DND-41 (cell line): Measurements from ENCODE around the gene TRPT1.

Source experiments
- ATAC-seq: fragments of 200-7000 bp; cut with Tn5 transposase; 3 replicates; pipeline ENCODE4 v1.9.1; 2021; ENCODE audit warnings: low read depth; ENCODE audit not compliant: insufficient read depth
- DNase-seq: peaks from one replicate; pipeline ENCODE4 v3.0.0-alpha.2; 2020
- H2AFZ ChIP-seq: 2 replicates; pipeline ENCODE4 v1.6.0; 2012; ENCODE audit warnings: low read depth, low read length
- H3K27ac ChIP-seq: 2 replicates; pipeline ENCODE4 v1.5.1; 2012; ENCODE audit warnings: low read length, inconsistent platforms
- H3K27me3 ChIP-seq: fragments of 200-600 bp; sonication (generic); 2 replicates; pipeline ENCODE4 v1.6.0; 2012; ENCODE audit warnings: low read length, mild to moderate bottlenecking, inconsistent platforms; ENCODE audit not compliant: insufficient read depth, poor library complexity
- H3K36me3 ChIP-seq: 2 replicates; pipeline ENCODE4 v1.5.1; 2012; ENCODE audit warnings: low read length, inconsistent platforms; ENCODE audit not compliant: insufficient read depth
- H3K4me1 ChIP-seq: 2 replicates; pipeline ENCODE4 v1.5.1; 2012; ENCODE audit warnings: mild to moderate bottlenecking, low read length; ENCODE audit not compliant: insufficient read depth
- H3K4me2 ChIP-seq: 2 replicates; pipeline ENCODE4 v1.6.0; 2012; ENCODE audit warnings: mild to moderate bottlenecking, moderate library complexity, low read length, inconsistent platforms; ENCODE audit not compliant: insufficient read depth
- H3K4me3 ChIP-seq, 2 experiments: fragments of 200-600 bp in 1 of 2; shearing (Covaris generic) in 1 of 2; 2 replicates each; pipeline ENCODE4 v1.5.1; 2012 to 2016; ENCODE audit warnings: inconsistent platforms in 2 of 2, low read length in 2 of 2, mild to moderate bottlenecking in 2 of 2, low read depth in 1 of 2, moderate library complexity in 1 of 2
- H3K79me2 ChIP-seq: 2 replicates; pipeline ENCODE4 v1.6.0; 2012; ENCODE audit warnings: low read length, inconsistent platforms; ENCODE audit not compliant: insufficient read depth
- H3K9ac ChIP-seq: 2 replicates; pipeline ENCODE4 v1.6.0; 2012; ENCODE audit warnings: low read depth, mild to moderate bottlenecking, inconsistent platforms, low read length, moderate library complexity
- H3K9me3 ChIP-seq: 2 replicates; pipeline ENCODE4 v1.5.1; 2012; ENCODE audit warnings: low read length, moderate library complexity, mild to moderate bottlenecking, inconsistent platforms; ENCODE audit not compliant: insufficient read depth, severe bottlenecking
- H4K20me1 ChIP-seq: 2 replicates; pipeline ENCODE4 v1.6.0; 2012; ENCODE audit warnings: low read length; ENCODE audit not compliant: insufficient read depth
- CTCF ChIP-seq: IDR thresholded peaks from 2 replicates; pipeline ENCODE4 v1.5.1; 2012; ENCODE audit warnings: borderline replicate concordance, low read length, moderate library complexity, mild to moderate bottlenecking; ENCODE audit not compliant: poor library complexity, severe bottlenecking; ENCODE audit errors: extremely low read depth
- EZH2 ChIP-seq: IDR thresholded peaks from 3 replicates; pipeline ENCODE4 v1.6.1; 2012; ENCODE audit warnings: borderline replicate concordance, low read depth, mild to moderate bottlenecking, moderate library complexity, low read length, inconsistent platforms; ENCODE audit not compliant: severe bottlenecking

TRPT1 gene

GRCh38 chr11:64226507-64227051 is 593 bp upstream of the TRPT1 start:
- Histone ChIP-seq H3K9me3 (no peaks in the 10 kb centered on the region), H3K4me3 (peak overlapping the region; percentile 60 to 81; a peak in 3 of 4 replicates), H3K27me3 (no peaks in the 10 kb centered on the region), H2AFZ (peak overlapping the region; percentile 67), H3K9ac (peak overlapping the region; percentile 75), H3K79me2 (peaks cover 37% of the 10 kb centered on the region), H3K4me1 (peaks cover 63% of the 10 kb centered on the region), H4K20me1 (peaks cover 7% of the 10 kb centered on the region), H3K27ac (peak overlapping the region; percentile 81), H3K4me2 (peak overlapping the region; percentile 96), H3K36me3 (peaks cover 30% of the 10 kb centered on the region)
- ATAC-seq: peak; percentile 54
- peak; percentile 79 for DNase-seq
- TF ChIP-seq EZH2: no peak
- TF ChIP-seq CTCF: no peak

- peak overlapping the region; percentile 60 to 81 for H3K4me3 ChIP-seq
- H3K79me2 ChIP-seq: peaks cover 37% of the 10 kb centered on the region
- H4K20me1 ChIP-seq: peaks cover 11% of the 10 kb centered on the region
- H3K9me3 ChIP-seq: no peaks in the 10 kb centered on the region
- H3K27ac ChIP-seq: peak overlapping the region; percentile 91
- peak overlapping the region; percentile 75 for H3K9ac ChIP-seq
- DNase-seq: no peak
- peaks cover 44% of the 10 kb centered on the region for H3K36me3 ChIP-seq
- TF ChIP-seq CTCF (no peak), EZH2 (no peak)
- H3K4me2 ChIP-seq: peak overlapping the region; percentile 96
- no peaks in the 10 kb centered on the region for H3K27me3 ChIP-seq
- peak overlapping the region; percentile 84; the same call in 1 of the 2 replicates for H2AFZ ChIP-seq
- ATAC-seq: no peak
- H3K4me1 ChIP-seq: peaks cover 52% of the 10 kb centered on the region
These were observed 937 bp downstream of the TRPT1 start for GRCh38 chr11:64224891-64225607.

GRCh38 chr11:64224151-64224890 is 1.7 kb downstream of the TRPT1 start:
- H3K79me2 ChIP-seq: peaks cover 37% of the 10 kb centered on the region
- no peaks in the 10 kb centered on the region for H3K27me3 ChIP-seq
- H3K4me3 ChIP-seq: peak overlapping the region in 1 of 2 experiments; percentile 81; a peak in 2 of 4 replicates
- ATAC-seq (no peak), DNase-seq (no peak)
- no peaks in the 10 kb centered on the region for H3K9me3 ChIP-seq
- no peak for TF ChIP-seq EZH2
- no peak for TF ChIP-seq CTCF
- peaks cover 45% of the 10 kb centered on the region for H3K4me1 ChIP-seq
- peaks cover 11% of the 10 kb centered on the region for H4K20me1 ChIP-seq
- peaks cover 51% of the 10 kb centered on the region for H3K36me3 ChIP-seq
- peak overlapping the region; percentile 75 for H3K9ac ChIP-seq
- peak overlapping the region; percentile 10; the same call in 1 of the 2 replicates for H3K27ac ChIP-seq
- peak overlapping the region; percentile 96 for H3K4me2 ChIP-seq
- H2AFZ ChIP-seq: no peak overlapping the region
